SU-DHL-6 (cell line): ENCODE results near the gene RBMS3.

ENCODE experiments used
- CTCF ChIP-seq: fragments of 200-600 bp; sonication (generic); IDR thresholded peaks from one replicate; pipeline ENCODE4 v1.5.1; 2017; ENCODE audit warnings: antibody characterized with exemption, mild to moderate bottlenecking, low read length, moderate library complexity; ENCODE audit not compliant: insufficient read depth, poor library complexity, severe bottlenecking
- EZH2phosphoT487 ChIP-seq: fragments of 200-600 bp; sonication (generic), shearing (Covaris generic); conservative IDR thresholded peaks from 2 replicates; pipeline ENCODE4 v1.6.1; 2018; ENCODE audit warnings: mild to moderate bottlenecking, antibody characterized with exemption, low read length, moderate library complexity, mixed read lengths

DNA sequence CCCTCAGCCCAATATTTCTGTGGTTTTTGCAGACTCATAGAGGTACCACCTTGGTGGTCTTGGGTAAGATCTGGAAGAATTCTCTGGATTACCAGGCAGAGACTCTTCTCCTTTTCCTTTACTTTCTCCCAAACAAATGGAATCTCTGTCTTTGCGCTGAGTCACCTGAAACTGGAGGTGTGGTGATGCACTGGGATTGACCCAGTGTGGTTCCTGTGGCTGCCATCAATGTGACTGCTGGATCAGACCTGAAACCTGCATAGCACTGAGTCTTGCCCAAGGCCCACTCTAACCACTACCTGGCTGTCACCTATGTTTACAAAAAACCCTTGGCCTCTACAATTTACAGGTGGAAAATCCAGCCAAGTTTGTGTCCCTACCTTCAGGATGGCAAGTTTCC lies 295.3 kb downstream of the RBMS3 start:
- TF ChIP-seq CTCF (no peak), EZH2phosphoT487 (no peak)
